SW 1271 (cell line): ENCODE data around the gene UGT1A4.
"Not testable (repeated sequence)": the region's sequence is repeated elsewhere in the genome, so short reads cannot be mapped to it uniquely, and the experiment has no call there.

Source experiments
- DNase-seq, 2 experiments: peaks; one replicate each; lab custom pipeline; 2025; lab: John Stamatoyannopoulos, UW

Gene UGT1A4

GRCh38 chr2:233750689-233751088 is 32.2 kb downstream of the UGT1A4 start:
- not testable (repeated sequence) for DNase-seq

DNA sequence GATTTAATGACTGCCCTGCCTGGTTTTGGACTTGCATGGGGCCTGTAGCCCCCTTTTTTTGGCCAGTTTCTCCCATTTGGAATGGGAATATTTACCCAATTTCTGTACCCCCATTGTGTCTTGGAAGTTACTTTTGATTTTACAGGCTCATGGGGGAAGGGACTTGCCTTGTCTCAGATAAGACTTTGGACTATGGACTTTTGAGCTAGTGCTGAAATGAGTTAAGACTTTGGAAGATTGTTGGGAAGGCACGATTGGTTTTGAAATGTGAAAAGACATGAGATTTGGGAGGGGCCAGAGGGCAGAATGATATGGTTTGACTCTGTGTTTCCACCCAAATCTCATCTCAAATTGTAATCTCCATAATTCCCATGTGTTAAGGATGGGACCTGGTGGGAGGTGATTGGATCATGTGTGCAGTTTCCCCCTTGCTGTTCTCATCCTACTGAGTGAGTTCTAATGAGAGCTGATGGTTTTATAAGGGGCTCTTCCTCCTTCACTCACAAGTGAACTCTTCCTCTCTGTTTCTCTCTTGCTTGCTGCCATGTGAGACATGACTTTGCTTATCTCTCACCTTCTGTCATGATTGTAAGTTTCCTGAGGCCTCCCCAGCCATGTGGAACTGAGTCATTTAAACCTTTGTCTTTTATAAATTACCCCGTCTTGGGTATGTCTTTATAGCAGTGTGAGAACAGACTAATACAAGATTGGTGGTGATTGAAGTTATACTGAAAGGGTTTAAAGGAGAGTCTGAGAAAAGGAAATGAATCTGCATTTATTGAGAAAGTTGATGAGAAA is 32.9 kb downstream of the UGT1A4 start:
- not testable (repeated sequence) for DNase-seq

GRCh38 chr2:233754872-233755611 is 36.5 kb downstream of the UGT1A4 start:
- no peak for DNase-seq

GRCh38 chr2:233756429-233757081 is 38.0 kb downstream of the UGT1A4 start:
- no peak for DNase-seq

- no peak for DNase-seq
Observed at GRCh38 chr2:233758141-233758540, 39.6 kb downstream of the UGT1A4 start.

DNA sequence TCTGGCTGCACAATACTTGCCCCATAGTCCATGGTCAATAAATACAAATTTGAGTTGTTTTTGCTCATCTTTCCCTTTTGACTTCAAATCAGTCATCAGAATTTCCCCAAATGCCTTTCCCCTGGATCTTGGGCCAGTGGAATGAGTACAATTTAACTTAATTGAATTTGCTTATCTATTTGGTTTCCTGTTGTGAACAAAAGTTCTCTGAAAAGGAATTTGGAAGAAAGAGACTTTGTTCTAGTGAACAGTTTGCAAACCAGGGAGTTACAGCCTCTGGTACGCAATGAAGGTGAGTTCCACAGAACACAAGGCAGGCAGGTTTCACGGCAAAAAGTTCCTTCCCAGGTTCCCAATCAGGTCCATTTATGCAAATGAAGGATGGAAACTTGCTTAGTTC is 40.3 kb downstream of the UGT1A4 start:
- no peak for DNase-seq

DNA sequence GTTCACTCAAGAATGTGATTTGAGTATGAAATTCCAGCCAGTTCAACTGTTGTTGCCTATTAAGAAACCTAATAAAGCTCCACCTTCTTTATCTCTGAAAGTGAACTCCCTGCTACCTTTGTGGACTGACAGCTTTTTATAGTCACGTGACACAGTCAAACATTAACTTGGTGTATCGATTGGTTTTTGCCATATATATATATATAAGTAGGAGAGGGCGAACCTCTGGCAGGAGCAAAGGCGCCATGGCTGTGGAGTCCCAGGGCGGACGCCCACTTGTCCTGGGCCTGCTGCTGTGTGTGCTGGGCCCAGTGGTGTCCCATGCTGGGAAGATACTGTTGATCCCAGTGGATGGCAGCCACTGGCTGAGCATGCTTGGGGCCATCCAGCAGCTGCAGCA is 41.5 kb downstream of the UGT1A4 start, which contains the start of gene UGT1A1:
Gene UGT1A1, plus strand, starts transcription at position 228 of the 400 bp plus-strand sequence. Its CDS starts 18 bp downstream, at position 246.
- DNase-seq: no peak

GRCh38 chr2:233761040-233761769 is 42.7 kb downstream of the UGT1A4 start:
- no peak for DNase-seq

DNA sequence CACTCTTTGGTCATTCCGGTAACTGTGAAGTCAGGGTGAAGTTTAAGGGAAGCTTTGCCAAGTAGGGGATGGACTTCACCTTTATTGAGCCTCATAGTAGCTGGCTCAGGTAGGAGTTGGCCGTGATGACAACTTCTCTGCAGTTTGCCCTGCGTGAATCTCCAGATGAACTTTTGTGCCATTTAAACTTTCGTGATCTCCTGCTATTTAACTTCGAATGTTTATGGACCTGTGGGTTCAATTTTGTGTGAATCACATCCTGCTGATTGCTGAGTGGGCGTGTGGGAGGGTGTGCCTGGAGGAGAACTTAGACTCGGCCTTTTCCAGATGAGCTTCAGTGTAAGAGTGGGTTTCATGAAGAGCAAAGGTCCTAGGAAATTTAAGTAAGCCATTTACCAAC is 45.7 kb downstream of the UGT1A4 start:
- DNase-seq: no peak

DNA sequence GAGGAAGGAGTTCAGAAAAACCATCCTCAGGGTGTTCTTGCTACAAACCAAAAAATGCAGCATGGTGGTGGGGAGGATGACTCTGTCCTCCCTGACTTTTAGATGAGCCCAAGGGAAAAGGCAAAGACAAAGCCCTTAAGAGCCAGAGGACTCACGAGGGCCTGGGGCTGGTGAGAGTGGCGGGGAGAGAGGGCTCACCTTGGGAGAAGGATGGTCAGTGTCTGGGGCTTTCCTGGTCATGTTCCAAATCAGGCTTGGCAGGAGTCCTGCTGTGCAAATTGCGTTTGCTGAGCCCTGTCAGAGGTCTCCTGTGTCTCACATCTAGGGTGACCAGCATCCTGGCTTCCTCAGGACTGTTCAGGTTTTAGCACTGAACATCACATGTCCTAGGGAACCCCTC is 46.2 kb downstream of the UGT1A4 start:
- DNase-seq: no peak

DNA sequence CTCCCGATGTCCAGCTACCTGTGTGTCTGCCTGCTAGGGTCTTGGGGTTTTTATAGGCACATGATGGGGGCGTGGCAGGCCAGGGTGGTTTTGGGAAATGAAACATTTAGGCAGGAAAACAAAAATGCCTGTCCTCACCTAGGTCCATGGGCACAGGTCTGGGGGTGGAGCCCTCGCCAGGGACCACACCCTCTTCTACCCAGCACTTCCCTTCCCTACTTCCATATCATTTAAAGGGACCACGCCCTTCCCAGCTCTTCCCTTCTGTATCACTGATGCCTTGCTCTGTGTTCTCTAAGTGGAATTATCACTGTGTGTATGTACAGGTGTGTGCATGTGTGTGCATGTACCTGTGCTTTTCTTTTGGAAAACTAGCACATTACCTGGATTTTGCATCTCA is 47.9 kb downstream of the UGT1A4 start:
- no peak for DNase-seq

- no peak for DNase-seq
Observed at GRCh38 chr2:233768076-233768475, 49.5 kb downstream of the UGT1A4 start.

GRCh38 chr2:233769260-233769659 is 50.7 kb downstream of the UGT1A4 start:
- no peak for DNase-seq

DNA sequence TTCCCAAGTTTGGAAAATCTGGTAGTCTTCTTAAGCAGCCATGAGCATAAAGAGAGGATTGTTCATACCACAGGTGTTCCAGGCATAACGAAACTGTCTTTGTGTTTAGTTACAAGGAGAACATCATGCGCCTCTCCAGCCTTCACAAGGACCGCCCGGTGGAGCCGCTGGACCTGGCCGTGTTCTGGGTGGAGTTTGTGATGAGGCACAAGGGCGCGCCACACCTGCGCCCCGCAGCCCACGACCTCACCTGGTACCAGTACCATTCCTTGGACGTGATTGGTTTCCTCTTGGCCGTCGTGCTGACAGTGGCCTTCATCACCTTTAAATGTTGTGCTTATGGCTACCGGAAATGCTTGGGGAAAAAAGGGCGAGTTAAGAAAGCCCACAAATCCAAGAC is 53.6 kb downstream of the UGT1A4 start:
- no peak for DNase-seq

DNA sequence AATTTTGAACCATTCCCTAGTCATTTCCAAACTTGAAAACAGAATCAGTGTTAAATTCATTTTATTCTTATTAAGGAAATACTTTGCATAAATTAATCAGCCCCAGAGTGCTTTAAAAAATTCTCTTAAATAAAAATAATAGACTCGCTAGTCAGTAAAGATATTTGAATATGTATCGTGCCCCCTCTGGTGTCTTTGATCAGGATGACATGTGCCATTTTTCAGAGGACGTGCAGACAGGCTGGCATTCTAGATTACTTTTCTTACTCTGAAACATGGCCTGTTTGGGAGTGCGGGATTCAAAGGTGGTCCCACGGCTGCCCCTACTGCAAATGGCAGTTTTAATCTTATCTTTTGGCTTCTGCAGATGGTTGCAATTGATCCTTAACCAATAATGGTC is 54.0 kb downstream of the UGT1A4 start:
- DNase-seq: no peak

DNA sequence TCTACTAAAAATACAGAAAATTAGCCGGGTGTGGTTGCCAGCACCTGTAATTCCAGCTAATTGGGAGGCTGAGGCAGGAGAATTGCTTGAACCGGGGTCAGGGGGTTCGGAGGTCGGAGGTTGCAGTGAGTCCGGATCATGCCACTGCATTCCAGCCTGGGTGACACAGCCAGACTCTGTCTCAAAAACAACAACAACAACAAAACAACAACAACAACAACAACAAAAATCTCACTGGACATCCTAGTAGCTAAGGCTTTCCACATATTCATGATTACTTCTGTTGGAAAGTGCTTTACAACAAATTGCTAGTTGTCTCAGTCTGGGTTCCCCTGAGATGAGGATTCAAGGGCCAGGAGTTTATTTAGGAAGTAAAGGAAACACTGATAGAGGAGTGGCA is 55.3 kb downstream of the UGT1A4 start:
- DNase-seq: no peak

GRCh38 chr2:233775414-233775813 is 56.9 kb downstream of the UGT1A4 start:
- no peak for DNase-seq

DNA sequence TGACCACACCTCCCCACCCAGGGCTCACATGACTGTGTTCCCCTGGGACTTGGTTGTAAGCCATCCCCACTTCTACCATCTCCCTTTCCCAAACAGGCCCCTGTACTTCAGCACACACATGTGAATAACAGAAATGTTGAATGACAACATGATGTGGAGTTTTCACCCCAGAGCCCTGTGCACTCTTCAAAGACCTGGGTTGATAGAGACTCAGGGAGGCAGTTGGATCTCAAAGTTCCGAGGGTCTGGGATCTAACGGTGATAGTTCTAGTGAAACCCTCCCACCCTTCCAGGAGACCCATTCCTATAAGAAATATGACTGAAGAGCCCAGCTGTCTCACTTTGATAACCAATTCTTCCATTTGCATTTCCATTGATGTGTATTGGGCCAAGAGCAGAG is 59.5 kb downstream of the UGT1A4 start, which contains the start of gene MROH2A:
Gene MROH2A, plus strand, starts transcription at position 301 of the 400 bp plus-strand sequence. CDS start 1,029 bp downstream, outside the sequence.
- DNase-seq: no peak

- no peak for DNase-seq
Observed at GRCh38 chr2:233779722-233780121, 61.2 kb downstream of the UGT1A4 start.

DNA sequence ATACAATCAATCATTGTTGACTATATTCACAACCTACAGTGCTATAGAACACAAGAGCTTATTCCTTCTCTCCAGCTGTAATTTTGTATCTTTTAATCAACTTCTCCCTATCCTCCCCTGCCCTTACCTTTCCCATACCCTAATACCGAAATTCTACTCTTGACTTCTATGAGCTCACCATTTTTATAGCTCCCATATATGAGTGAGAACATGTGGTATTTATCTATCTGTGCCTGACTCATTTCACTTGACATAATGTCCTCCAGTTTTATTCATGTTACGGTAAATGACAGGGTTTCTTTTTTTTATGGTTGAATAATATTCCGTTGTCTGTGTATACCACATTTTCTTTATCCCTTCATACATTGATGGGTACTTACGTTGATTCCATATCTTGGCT is 62.2 kb downstream of the UGT1A4 start:
- DNase-seq: no peak

- DNase-seq: no peak
Observed at GRCh38 chr2:233789554-233789953, 71.0 kb downstream of the UGT1A4 start.
